Stomach (tissue), 4 donors: ENCODE measurements around the gene TRABD2B.

ENCODE experiments used
- CTCF ChIP-seq, 7 experiments: fragments of 450-650 bp in 4 of 7; fragments of 200-600 bp in 3 of 7; sonication (generic) in 3 of 7; IDR thresholded peaks; one replicate each; pipeline ENCODE4 v1.5.1; 2016 to 2019; ENCODE audit warnings: antibody characterized with exemption in 7 of 7, control low read depth in 2 of 7, mild to moderate bottlenecking in 1 of 7
- EP300 ChIP-seq: sonication (generic); formaldehyde crosslinking; IDR thresholded peaks from one replicate; pipeline ENCODE4 v1.6.1; 2017; ENCODE audit warnings: antibody characterized with exemption
- POLR2A ChIP-seq, 4 donors: fragments of 450-650 bp; IDR thresholded peaks; one replicate each; pipeline ENCODE4 v1.6.1; 2016; ENCODE audit warnings: antibody characterized with exemption in 4 of 4, control low read depth in 2 of 4, mild to moderate bottlenecking in 1 of 4, moderate library complexity in 1 of 4
- POLR2AphosphoS5 ChIP-seq, 3 donors: sonication (generic); formaldehyde crosslinking; IDR thresholded peaks; one replicate each; pipeline ENCODE4 v1.6.1; 2016; ENCODE audit warnings: antibody characterized with exemption in 3 of 3

GRCh38 chr1:47926461-47926999 lies 70.7 kb downstream of the TRABD2B start:
- TF ChIP-seq CTCF (IDR thresholded peaks at IDR 0.05) (no peak), POLR2AphosphoS5 (IDR thresholded peaks at IDR 0.05) (no peak), POLR2A (IDR thresholded peaks at IDR 0.05) (no peak), EP300 (no peak)
